ENCODE results near the gene B4GALT6.

Gene B4GALT6

DNA sequence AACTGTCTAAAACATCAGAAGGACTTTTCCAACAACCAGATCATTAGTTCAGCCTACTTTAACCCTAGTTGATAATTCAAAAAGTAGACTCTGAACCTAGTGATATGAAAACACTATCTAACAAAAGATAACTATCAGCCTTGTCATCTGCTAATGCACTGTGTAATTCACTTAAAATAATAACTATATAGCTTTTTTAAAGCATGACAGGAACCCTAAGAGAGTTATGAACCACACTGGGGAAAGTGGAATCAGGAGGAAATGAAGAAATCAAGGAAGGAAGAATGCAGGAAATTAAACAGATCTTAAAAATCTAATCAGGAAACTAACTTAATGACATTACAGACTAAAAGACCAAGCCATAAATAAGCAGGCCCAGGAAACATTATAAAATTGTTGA is 9.0 kb downstream of the B4GALT6 start:
- ChIA-PET CTCF (no interaction called here), POLR2A (no interaction called here)
- TF ChIP-seq HDGF (IDR thresholded peaks at IDR 0.05; ENCODE audit: borderline replicate concordance) (no peak), NFRKB (IDR thresholded peaks at IDR 0.05) (no peak), BHLHE40 (IDR thresholded peaks at IDR 0.05; ENCODE audit: borderline replicate concordance) (no peak), SP1 (IDR thresholded peaks at IDR 0.05) (no peak), L3MBTL2 (conservative IDR thresholded peaks at IDR 0.05) (no peak), ELF4 (IDR thresholded peaks at IDR 0.05) (no peak), FOXA1 (IDR thresholded peaks at IDR 0.05) (no peak), LEF1 (IDR thresholded peaks at IDR 0.05; ENCODE audit: borderline replicate concordance) (no peak)
- TF ChIP-seq, protein P1, sequence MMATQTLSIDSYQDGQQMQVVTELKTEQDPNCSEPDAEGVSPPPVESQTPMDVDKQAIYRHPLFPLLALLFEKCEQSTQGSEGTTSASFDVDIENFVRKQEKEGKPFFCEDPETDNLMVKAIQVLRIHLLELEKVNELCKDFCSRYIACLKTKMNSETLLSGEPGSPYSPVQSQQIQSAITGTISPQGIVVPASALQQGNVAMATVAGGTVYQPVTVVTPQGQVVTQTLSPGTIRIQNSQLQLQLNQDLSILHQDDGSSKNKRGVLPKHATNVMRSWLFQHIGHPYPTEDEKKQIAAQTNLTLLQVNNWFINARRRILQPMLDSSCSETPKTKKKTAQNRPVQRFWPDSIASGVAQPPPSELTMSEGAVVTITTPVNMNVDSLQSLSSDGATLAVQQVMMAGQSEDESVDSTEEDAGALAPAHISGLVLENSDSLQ (IDR thresholded peaks at IDR 0.05): no peak
- DNase-seq (ENCODE audit: extremely low spot score): no peak

DNA sequence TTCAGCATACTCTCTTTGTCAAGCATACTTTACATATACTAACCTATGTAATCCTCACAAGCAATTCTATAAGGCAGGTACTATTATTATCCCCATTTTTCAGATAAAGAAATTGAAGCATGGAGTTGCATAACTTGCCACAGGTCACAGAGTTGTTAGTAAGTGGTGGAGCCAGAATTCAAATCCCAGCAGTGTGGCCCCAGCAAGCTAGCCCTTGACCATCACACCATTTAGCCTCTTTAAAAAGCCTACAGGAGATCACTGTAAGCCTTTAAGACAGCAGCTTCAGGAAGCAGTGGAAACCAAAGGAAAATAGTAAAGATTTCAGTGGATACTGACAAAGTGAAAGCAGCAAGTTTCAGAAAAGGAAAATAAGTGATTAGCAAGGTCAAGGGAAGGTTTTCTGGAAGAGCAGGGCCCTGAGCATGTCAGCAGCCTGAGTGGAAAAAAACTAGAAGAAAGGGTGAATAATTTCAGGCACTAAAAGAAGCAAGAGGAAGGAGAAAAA is 11.7 kb downstream of the B4GALT6 start:
- POLR2A ChIA-PET: interaction anchor here (1.5 kb wide), 1 partner anchor 19 kb away, joined by 3 read pairs; no protein-coding TSS in a partner anchor

DNA sequence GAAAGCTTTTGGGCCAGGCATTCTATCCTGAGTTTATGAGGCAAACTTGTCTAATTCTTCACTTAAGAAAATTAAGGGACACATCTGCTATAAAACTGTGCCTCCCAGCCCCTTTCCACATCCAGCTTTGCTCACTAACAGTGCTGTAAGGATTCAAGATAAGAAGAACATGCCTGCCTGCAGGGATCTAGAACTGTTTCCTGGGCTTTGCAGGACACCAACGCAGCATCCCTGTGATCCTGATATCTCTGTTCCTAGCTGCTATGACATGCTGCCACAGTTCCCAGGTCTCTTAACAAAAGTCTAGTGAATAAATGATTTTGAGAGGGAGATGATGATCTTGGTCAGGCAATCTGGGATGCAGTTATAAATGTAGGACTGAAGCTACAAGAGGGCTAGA is 12.4 kb downstream of the B4GALT6 start:
- POLR2A ChIA-PET: interaction anchor here (1.5 kb wide), 1 partner anchor 19 kb away, joined by 3 read pairs; no protein-coding TSS in a partner anchor
- no peak for DNase-seq (ENCODE audit: extremely low spot score)
- TF ChIP-seq LEF1 (IDR thresholded peaks at IDR 0.05; ENCODE audit: borderline replicate concordance): no peak
- no peak for TF ChIP-seq FOXM1 (IDR thresholded peaks at IDR 0.05; ENCODE audit: borderline replicate concordance)
- TF ChIP-seq BHLHE40 (IDR thresholded peaks at IDR 0.05; ENCODE audit: borderline replicate concordance): no peak
- CTCF ChIA-PET: interaction anchor here (0.8 to 2.1 kb wide), 3 partner anchors 9 to 87 kb away, joined by 3 to 6 read pairs (median 6); no protein-coding TSS in a partner anchor

More for the DNA sequence above, 11.7 kb downstream of the B4GALT6 start:
- CTCF ChIA-PET: interaction anchor here (0.8 to 2.1 kb wide), 4 partner anchors 8 to 88 kb away, joined by 3 to 6 read pairs (median 4); no protein-coding TSS in a partner anchor
- TF ChIP-seq CTBP1 (IDR thresholded peaks at IDR 0.05; ENCODE audit: borderline replicate concordance) (no peak), SP1 (IDR thresholded peaks at IDR 0.05) (no peak), BHLHE40 (IDR thresholded peaks at IDR 0.05; ENCODE audit: borderline replicate concordance) (no peak), FOXK2 (IDR thresholded peaks at IDR 0.05) (no peak), HDGF (IDR thresholded peaks at IDR 0.05; ENCODE audit: borderline replicate concordance) (no peak), FOXA1 (IDR thresholded peaks at IDR 0.05) (no peak), L3MBTL2 (conservative IDR thresholded peaks at IDR 0.05) (no peak)
- TF ChIP-seq, protein P1 (IDR thresholded peaks at IDR 0.05): no peak
- no peak for DNase-seq (ENCODE audit: extremely low spot score)

DNA sequence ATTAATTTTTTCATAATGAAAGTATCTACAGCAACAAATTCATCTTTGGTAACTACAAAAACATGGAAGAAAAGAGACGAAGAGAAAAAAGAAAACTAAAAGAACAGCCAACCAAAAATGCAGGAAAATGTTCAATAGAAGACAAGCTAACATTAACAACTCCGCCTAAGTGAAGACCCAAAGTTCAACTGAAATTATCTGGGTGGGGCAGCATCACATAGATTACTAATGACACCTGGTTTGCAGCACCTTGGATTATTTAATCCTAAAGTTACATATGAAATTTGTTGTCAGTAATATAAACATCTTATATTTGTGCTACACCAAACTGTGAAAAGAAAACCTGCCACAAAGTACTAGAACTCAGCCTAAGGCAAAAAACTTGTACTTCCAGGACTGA is 14.8 kb downstream of the B4GALT6 start:
- no peak for DNase-seq (ENCODE audit: extremely low spot score)
- ChIA-PET POLR2A (no interaction called here), CTCF (interaction anchor here (0.7 kb wide), 1 partner anchor 597 kb away, joined by 5 read pairs; no protein-coding TSS in a partner anchor)
- no peak for TF ChIP-seq HDGF (IDR thresholded peaks at IDR 0.05; ENCODE audit: borderline replicate concordance)
- TF ChIP-seq FOXA1 (IDR thresholded peaks at IDR 0.05): no peak
- no peak for TF ChIP-seq CTBP1 (IDR thresholded peaks at IDR 0.05; ENCODE audit: borderline replicate concordance)
- TF ChIP-seq FOXK2 (IDR thresholded peaks at IDR 0.05): no peak

DNA sequence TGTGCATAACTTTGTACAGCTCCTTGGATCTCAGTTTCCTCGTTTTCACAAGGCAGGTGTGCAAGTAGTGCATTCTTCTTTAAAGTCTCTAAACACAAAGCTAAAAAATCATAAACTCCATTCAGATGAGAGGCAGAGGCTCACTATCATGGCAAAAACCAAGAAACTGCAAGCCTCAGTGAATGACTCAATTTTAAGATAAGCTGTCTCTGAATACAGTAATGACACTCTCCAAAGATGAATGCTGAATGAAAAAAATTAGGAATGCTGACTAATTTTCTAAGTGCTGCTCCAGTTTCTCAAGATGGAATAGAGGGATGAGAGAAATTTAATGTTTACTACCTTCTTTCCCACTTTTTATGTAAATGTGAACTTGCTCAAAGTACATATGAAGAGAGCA is 17.2 kb downstream of the B4GALT6 start:
- ChIA-PET POLR2A (interaction anchor here (0.8 kb wide), 1 partner anchor 17 kb away, joined by 3 read pairs; the partner anchor contains the start of gene B4GALT6), CTCF (interaction anchor here (0.8 to 2.0 kb wide), 3 partner anchors 9 to 14 kb away, joined by 3 to 6 read pairs (median 6); no protein-coding TSS in a partner anchor)
- TF ChIP-seq FOXK2 (IDR thresholded peaks at IDR 0.05) (no peak), FOXM1 (IDR thresholded peaks at IDR 0.05; ENCODE audit: borderline replicate concordance) (no peak), LEF1 (IDR thresholded peaks at IDR 0.05; ENCODE audit: borderline replicate concordance) (no peak), SP1 (IDR thresholded peaks at IDR 0.05) (no peak), TARDBP (IDR thresholded peaks at IDR 0.05) (no peak), ELF4 (IDR thresholded peaks at IDR 0.05) (no peak), CTBP1 (IDR thresholded peaks at IDR 0.05; ENCODE audit: borderline replicate concordance) (no peak), FOXA1 (IDR thresholded peaks at IDR 0.05) (no peak), L3MBTL2 (conservative IDR thresholded peaks at IDR 0.05) (no peak), HDGF (IDR thresholded peaks at IDR 0.05; ENCODE audit: borderline replicate concordance) (no peak), SUZ12 (IDR thresholded peaks at IDR 0.05) (no peak), NFRKB (IDR thresholded peaks at IDR 0.05) (no peak), ZNF384 (IDR thresholded peaks at IDR 0.05) (no peak), ARNT (IDR thresholded peaks at IDR 0.05) (no peak), BHLHE40 (IDR thresholded peaks at IDR 0.05; ENCODE audit: borderline replicate concordance) (no peak)
- TF ChIP-seq, protein P1 (IDR thresholded peaks at IDR 0.05): no peak
- DNase-seq (ENCODE audit: extremely low spot score): no peak

DNA sequence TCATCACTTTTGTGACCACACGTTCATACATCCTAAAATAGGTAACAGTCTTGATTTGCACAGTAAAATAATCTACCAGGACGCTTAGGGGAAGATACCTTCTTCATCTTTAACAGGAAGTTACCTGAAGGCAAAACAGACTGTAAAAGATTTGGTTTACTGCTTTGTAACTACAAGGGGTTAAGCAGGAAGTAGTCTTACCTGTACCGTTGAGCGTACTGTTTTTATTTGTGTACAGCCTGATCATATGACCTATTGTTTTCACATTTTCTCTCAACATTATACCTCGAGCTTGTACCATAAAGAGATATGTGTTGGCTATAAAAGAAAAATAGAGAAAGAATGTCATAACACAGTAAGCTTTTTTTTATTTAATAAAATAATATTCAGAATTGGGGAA is 18.3 kb downstream of the B4GALT6 start:
- TF ChIP-seq BHLHE40 (IDR thresholded peaks at IDR 0.05; ENCODE audit: borderline replicate concordance) (no peak), HDGF (IDR thresholded peaks at IDR 0.05; ENCODE audit: borderline replicate concordance) (no peak), L3MBTL2 (conservative IDR thresholded peaks at IDR 0.05) (no peak), LEF1 (IDR thresholded peaks at IDR 0.05; ENCODE audit: borderline replicate concordance) (no peak), FOXK2 (IDR thresholded peaks at IDR 0.05) (no peak), ARNT (IDR thresholded peaks at IDR 0.05) (no peak), ELF4 (IDR thresholded peaks at IDR 0.05) (no peak), CTBP1 (IDR thresholded peaks at IDR 0.05; ENCODE audit: borderline replicate concordance) (no peak), SP1 (IDR thresholded peaks at IDR 0.05) (no peak), TARDBP (IDR thresholded peaks at IDR 0.05) (no peak), FOXA1 (IDR thresholded peaks at IDR 0.05) (no peak), ZNF384 (IDR thresholded peaks at IDR 0.05) (no peak)
- TF ChIP-seq, protein P1 (IDR thresholded peaks at IDR 0.05): no peak
- CTCF ChIA-PET: interaction anchor here (0.6 to 1.6 kb wide), 3 partner anchors 15 to 80 kb away, joined by 3 to 7 read pairs (median 6); no protein-coding TSS in a partner anchor
- POLR2A ChIA-PET: no interaction called here
- no peak for DNase-seq (ENCODE audit: extremely low spot score)
